ENCODE measurements around the gene PRMT7.
A peak's percentile ranks its signal among the peaks of the same experiment; 100 is the strongest.

Gene PRMT7

DNA sequence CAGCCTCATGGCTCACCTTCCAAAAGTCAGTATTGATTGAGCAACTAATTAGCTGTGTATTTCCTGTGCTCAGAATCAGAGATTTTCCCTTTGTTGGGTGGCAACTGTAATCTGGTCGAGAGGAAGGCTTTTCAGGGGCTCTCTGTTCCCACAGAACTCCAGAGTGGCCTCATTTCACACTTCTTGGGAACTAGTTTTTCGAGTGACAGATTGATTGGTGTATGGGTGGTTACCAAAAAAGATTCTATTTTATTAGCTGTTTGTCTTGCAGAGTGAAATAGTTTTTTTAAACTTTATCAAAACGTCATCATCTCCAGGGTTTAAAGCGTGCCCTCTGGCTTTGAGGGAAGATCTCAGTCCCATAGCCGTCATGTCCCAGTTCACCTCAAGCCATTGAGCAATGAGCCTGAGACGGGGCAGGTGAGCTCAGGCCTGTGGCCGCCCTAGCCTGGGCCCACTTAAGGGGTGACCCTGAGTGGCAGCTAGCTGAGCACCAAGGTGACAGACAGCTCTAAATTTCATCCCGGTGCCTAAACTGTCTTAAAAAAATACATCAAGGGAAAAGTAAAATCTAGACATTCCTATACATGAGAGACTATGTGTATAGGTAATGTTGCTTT, 84.5 kb downstream of the PRMT7 start:
- in situ Hi-C loops (cut with HindIII; ENCODE audit: low sequenced_read_pairs): no loop called here
- DNase-seq (ENCODE audit: low read depth, low spot score): no peak
- TF ChIP-seq, protein P1, sequence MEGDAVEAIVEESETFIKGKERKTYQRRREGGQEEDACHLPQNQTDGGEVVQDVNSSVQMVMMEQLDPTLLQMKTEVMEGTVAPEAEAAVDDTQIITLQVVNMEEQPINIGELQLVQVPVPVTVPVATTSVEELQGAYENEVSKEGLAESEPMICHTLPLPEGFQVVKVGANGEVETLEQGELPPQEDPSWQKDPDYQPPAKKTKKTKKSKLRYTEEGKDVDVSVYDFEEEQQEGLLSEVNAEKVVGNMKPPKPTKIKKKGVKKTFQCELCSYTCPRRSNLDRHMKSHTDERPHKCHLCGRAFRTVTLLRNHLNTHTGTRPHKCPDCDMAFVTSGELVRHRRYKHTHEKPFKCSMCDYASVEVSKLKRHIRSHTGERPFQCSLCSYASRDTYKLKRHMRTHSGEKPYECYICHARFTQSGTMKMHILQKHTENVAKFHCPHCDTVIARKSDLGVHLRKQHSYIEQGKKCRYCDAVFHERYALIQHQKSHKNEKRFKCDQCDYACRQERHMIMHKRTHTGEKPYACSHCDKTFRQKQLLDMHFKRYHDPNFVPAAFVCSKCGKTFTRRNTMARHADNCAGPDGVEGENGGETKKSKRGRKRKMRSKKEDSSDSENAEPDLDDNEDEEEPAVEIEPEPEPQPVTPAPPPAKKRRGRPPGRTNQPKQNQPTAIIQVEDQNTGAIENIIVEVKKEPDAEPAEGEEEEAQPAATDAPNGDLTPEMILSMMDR (IDR thresholded peaks at IDR 0.05; ENCODE audit: low read depth, low read length): no peak
- H3K4me3 ChIP-seq (ENCODE audit: low read depth, low read length): no peak overlapping the region

GRCh38 chr16:68395815-68396214, 85.0 kb downstream of the PRMT7 start:
- DNase-seq (ENCODE audit: low read depth, low spot score): no peak
- in situ Hi-C loops (cut with HindIII; ENCODE audit: low sequenced_read_pairs): no loop called here
- no peak overlapping the region for H3K4me3 ChIP-seq (ENCODE audit: low read depth, low read length)
- TF ChIP-seq, protein P1 (IDR thresholded peaks at IDR 0.05; ENCODE audit: low read depth, low read length): no peak

DNA sequence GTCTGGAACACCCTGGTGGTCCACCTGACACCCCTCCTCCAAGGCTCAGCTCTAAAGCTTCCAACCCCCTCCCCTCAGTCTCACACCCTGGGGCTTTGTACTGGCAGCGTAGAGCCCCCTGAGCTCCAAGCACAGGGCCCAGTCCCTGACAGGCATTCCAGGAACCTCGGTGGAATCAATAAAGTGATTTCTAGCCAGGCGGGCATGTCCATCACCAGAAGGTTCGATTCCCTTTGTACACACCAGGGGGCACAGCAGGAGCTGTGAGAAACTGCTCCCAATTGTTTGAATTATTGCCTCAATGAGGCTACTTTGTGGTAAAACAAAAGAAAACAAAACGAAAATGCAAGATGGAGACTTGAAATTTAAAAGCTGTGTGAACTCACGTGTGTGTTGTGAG, 85.7 kb downstream of the PRMT7 start:
- DNase-seq (ENCODE audit: low read depth, low spot score): peak; percentile 35
- TF ChIP-seq, protein P1 (IDR thresholded peaks at IDR 0.05; ENCODE audit: low read depth, low read length): peak; percentile 57
- H3K4me3 ChIP-seq (ENCODE audit: low read depth, low read length): no peak overlapping the region
- in situ Hi-C loops (cut with HindIII; ENCODE audit: low sequenced_read_pairs): no loop called here

DNA sequence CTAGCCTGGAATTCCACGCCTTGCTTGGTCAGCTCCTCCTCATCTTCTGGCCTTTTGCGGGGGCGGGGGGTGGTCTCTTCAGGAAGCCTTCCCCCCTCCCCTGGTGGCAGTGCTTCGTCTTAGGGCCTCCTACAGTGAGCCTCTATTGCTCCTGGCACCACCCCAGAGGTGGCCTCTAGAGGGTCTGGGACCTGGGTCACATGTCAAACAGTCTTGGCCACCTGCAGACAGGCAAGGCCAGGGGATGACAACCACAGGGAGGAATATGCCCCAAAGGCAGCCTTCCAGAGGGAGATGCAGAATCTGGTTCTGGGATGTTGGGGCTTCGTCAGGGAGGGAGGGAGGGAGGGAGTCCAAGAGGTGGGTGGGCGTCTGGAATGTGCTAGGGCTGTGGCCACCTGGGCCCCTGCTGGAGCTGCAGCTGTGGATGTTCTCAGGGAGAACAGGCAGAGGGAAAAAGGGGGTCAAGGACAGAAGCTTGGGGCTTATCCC, 86.9 kb downstream of the PRMT7 start:
- DNase-seq (ENCODE audit: low read depth, low spot score): no peak
- H3K4me3 ChIP-seq (ENCODE audit: low read depth, low read length): no peak overlapping the region
- TF ChIP-seq, protein P1 (IDR thresholded peaks at IDR 0.05; ENCODE audit: low read depth, low read length): no peak
- in situ Hi-C loops (cut with HindIII; ENCODE audit: low sequenced_read_pairs): no loop called here

GRCh38 chr16:68399456-68399855, 88.6 kb downstream of the PRMT7 start:
- peak; percentile 25 for DNase-seq (ENCODE audit: low read depth, low spot score)
- in situ Hi-C loops (cut with HindIII; ENCODE audit: low sequenced_read_pairs): no loop called here
- TF ChIP-seq, protein P1 (IDR thresholded peaks at IDR 0.05; ENCODE audit: low read depth, low read length): no peak
- no peak overlapping the region for H3K4me3 ChIP-seq (ENCODE audit: low read depth, low read length)

GRCh38 chr16:68400083-68400923, 89.5 kb downstream of the PRMT7 start:
- TF ChIP-seq, protein P1 (IDR thresholded peaks at IDR 0.05; ENCODE audit: low read depth, low read length): no peak
- no peak overlapping the region for H3K4me3 ChIP-seq (ENCODE audit: low read depth, low read length)
- in situ Hi-C loops (cut with HindIII; ENCODE audit: low sequenced_read_pairs): no loop called here
- no peak for DNase-seq (ENCODE audit: low read depth, low spot score)
